GM23338 (cell line): ENCODE results near the gene GSS. TPM values are rescaled to one million over a fixed set of nuclear protein-coding genes. Genes with fewer than 3 reads are reported as not detected.

Source experiments
- ATAC-seq: fragments of 200-7000 bp; cut with Tn5 transposase; 3 replicates; pipeline ENCODE4 v1.9.1; 2020
- DNase-seq: peaks from one replicate; pipeline ENCODE4 v3.0.0-alpha.2; 2015; ENCODE audit warnings: low spot score
- H2AFZ ChIP-seq: fragments of 200-600 bp; sonication (generic); 2 replicates; pipeline ENCODE4 v1.8.0; 2016; ENCODE audit warnings: antibody characterized with exemption, mild to moderate bottlenecking, moderate library complexity
- H3F3A ChIP-seq: fragments of 200-600 bp; sonication (generic); replicated peaks from 2 replicates; pipeline ENCODE4 v1.8.0; 2017; ENCODE audit warnings: antibody characterized with exemption, mixed run types, low read depth
- H3K27ac ChIP-seq: fragments of 200-600 bp; sonication (generic); 2 replicates; pipeline ENCODE4 v1.6.1; 2016; ENCODE audit warnings: low read depth
- H3K27me3 ChIP-seq: fragments of 200-600 bp; sonication (generic); 2 replicates; pipeline ENCODE4 v1.8.0; 2016; ENCODE audit warnings: mild to moderate bottlenecking, mixed run types, moderate library complexity; ENCODE audit not compliant: insufficient read depth
- H3K36me3 ChIP-seq: fragments of 200-600 bp; sonication (generic); 2 replicates; pipeline ENCODE4 v1.8.0; 2016; ENCODE audit warnings: mild to moderate bottlenecking; ENCODE audit not compliant: insufficient read depth
- H3K4me1 ChIP-seq: fragments of 200-600 bp; sonication (generic); 2 replicates; pipeline ENCODE4 v1.8.0; 2016; ENCODE audit warnings: mild to moderate bottlenecking, moderate library complexity; ENCODE audit not compliant: insufficient read depth
- H3K4me2 ChIP-seq: fragments of 200-600 bp; sonication (generic); 2 replicates; pipeline ENCODE4 v1.7.1; 2017; ENCODE audit warnings: mixed run types
- H3K4me3 ChIP-seq: fragments of 200-600 bp; sonication (generic); 2 replicates; pipeline ENCODE4 v1.6.1; 2016; ENCODE audit warnings: mixed run types
- H3K79me2 ChIP-seq: fragments of 200-600 bp; sonication (generic); replicated peaks from 2 replicates; pipeline ENCODE4 v1.8.0; 2017; ENCODE audit warnings: mild to moderate bottlenecking; ENCODE audit not compliant: insufficient read depth
- H3K9me2 ChIP-seq: fragments of 200-600 bp; sonication (generic); 2 replicates; pipeline ENCODE4 v1.8.0; 2017; ENCODE audit not compliant: insufficient read depth
- H4K20me1 ChIP-seq: fragments of 200-600 bp; sonication (generic); replicated peaks from 2 replicates; pipeline ENCODE4 v1.8.0; 2017; ENCODE audit warnings: mild to moderate bottlenecking; ENCODE audit not compliant: insufficient read depth
- H3K27ac Mint-ChIP-seq: 2 replicates; pipeline ENCODE4 v1.8.0; 2020; ENCODE audit warnings: inconsistent platforms, mild to moderate bottlenecking, moderate library complexity, mixed read lengths
- H3K27me3 Mint-ChIP-seq: 3 replicates; pipeline ENCODE4 v1.8.0; 2022; ENCODE audit warnings: low read depth, mild to moderate bottlenecking, moderate library complexity, mixed read lengths, inconsistent platforms; ENCODE audit not compliant: insufficient read depth, poor library complexity
- H3K36me3 Mint-ChIP-seq: 3 replicates; pipeline ENCODE4 v1.8.0; 2021; ENCODE audit warnings: low read depth, mild to moderate bottlenecking, inconsistent platforms, moderate library complexity, mixed read lengths
- H3K4me1 Mint-ChIP-seq: 3 replicates; pipeline ENCODE4 v1.8.0; 2020; ENCODE audit warnings: mild to moderate bottlenecking, inconsistent platforms, mixed read lengths
- H3K4me3 Mint-ChIP-seq: 3 replicates; pipeline ENCODE4 v1.8.0; 2021; ENCODE audit warnings: moderate library complexity, mild to moderate bottlenecking, inconsistent platforms, mixed read lengths
- H3K9me3 Mint-ChIP-seq: 3 replicates; pipeline ENCODE4 v1.8.0; 2020; ENCODE audit warnings: moderate library complexity, mild to moderate bottlenecking, inconsistent platforms, mixed read lengths
- ETS1 ChIP-seq: IDR thresholded peaks from 2 replicates; pipeline ENCODE4 v1.6.1; 2016; ENCODE audit warnings: antibody characterized with exemption
- EZH2 ChIP-seq: fragments of 200-600 bp; sonication (generic); IDR thresholded peaks from one replicate; pipeline ENCODE4 v1.8.0; 2017; ENCODE audit warnings: antibody characterized with exemption, mild to moderate bottlenecking, low read depth; ENCODE audit not compliant: unreplicated experiment
- EZH2phosphoT487 ChIP-seq: fragments of 200-600 bp; sonication (generic); IDR thresholded peaks from one replicate; pipeline ENCODE4 v1.8.1; 2018; ENCODE audit warnings: antibody characterized with exemption; ENCODE audit not compliant: unreplicated experiment
- JUNB ChIP-seq: IDR thresholded peaks from one replicate; pipeline ENCODE4 v1.6.1; 2016; ENCODE audit warnings: antibody characterized with exemption; ENCODE audit not compliant: unreplicated experiment
- POLR2AphosphoS5 ChIP-seq: IDR thresholded peaks from 2 replicates; pipeline ENCODE4 v1.6.1; 2016; ENCODE audit warnings: antibody characterized with exemption, low read depth
- REST ChIP-seq: IDR thresholded peaks from one replicate; pipeline ENCODE4 v1.6.1; 2018; ENCODE audit warnings: antibody characterized with exemption; ENCODE audit not compliant: unreplicated experiment
- STAT1 ChIP-seq: IDR thresholded peaks from one replicate; pipeline ENCODE4 v1.6.1; 2016; ENCODE audit warnings: antibody characterized with exemption; ENCODE audit not compliant: unreplicated experiment
- ZNF114 ChIP-seq: fragments of 250-450 bp; sonication (Bioruptor Pico); IDR thresholded peaks from 2 replicates; pipeline ENCODE4 v1.5.0; 2020; ENCODE audit warnings: mild to moderate bottlenecking, moderate library complexity
- ZNF462 ChIP-seq: fragments of 250-450 bp; sonication (Bioruptor Pico); IDR thresholded peaks from 2 replicates; pipeline ENCODE4 v1.5.0; 2020; ENCODE audit warnings: mild to moderate bottlenecking, moderate library complexity
- polyA plus RNA-seq: library from polyadenylated mRNA; unstranded; fragments of >200 nt; fragmentation: Nextera tagmentation; extraction: Ambion mirVana; gene quantifications from 2 replicates; pipeline ENCODE4 v1.2.1, GENCODE V29; 2016
- total RNA-seq: library from RNA; depleted of rRNA; stranded (reverse); fragments of >200 nt; shearing (Covaris generic); gene quantifications from 2 replicates; pipeline ENCODE4 v1.2.3, GENCODE V29; 2014

GSS gene
- total and polyA plus RNA-seq, 2 experiments from 2014 or later, result 34.0 to 63.3 TPM

- TF ChIP-seq ZNF114 (CRISPR knock-in tag) (no peak), ETS1 (no peak), EZH2phosphoT487 (no peak), POLR2AphosphoS5 (no peak), JUNB (no peak), EZH2 (no peak), STAT1 (no peak)
Observed at GRCh38 chr20:34987288-34988190, 31.9 kb upstream of the GSS start (continued).

GRCh38 chr20:34986311-34987287 lies 31.0 kb upstream of the GSS start:
- Mint-ChIP-seq H3K4me1 (peaks cover 30% of the 10 kb centered on the region), H3K4me3 (no peak overlapping the region), H3K36me3 (no peaks in the 10 kb centered on the region), H3K9me3 (no peaks in the 10 kb centered on the region; the same call in 2 of the 3 replicates), H3K27me3 (peaks cover 24% of the 10 kb centered on the region), H3K27ac (no peak overlapping the region)
- Histone ChIP-seq H3K9me2 (no peaks in the 10 kb centered on the region), H3K79me2 (no peaks in the 10 kb centered on the region), H3K27ac (no peak overlapping the region), H3F3A (0 out of 2 replicates have a peak, but pooled peaks cover 2% of the 10 kb centered on the region), H3K4me2 (no peak overlapping the region), H3K27me3 (peaks cover 13% of the 10 kb centered on the region; the same call in 1 of the 2 replicates), H3K4me1 (peaks cover 28% of the 10 kb centered on the region), H3K4me3 (no peak overlapping the region), H3K36me3 (no peaks in the 10 kb centered on the region), H4K20me1 (no peaks in the 10 kb centered on the region; the same call in 1 of the 2 replicates), H2AFZ (no peak overlapping the region)
- no peak for ATAC-seq
- DNase-seq, result no peak
- no peak for TF ChIP-seq REST
- no peak for TF ChIP-seq ZNF462 (CRISPR knock-in tag)
- no peak for TF ChIP-seq JUNB
- no peak for TF ChIP-seq STAT1
- no peak for TF ChIP-seq ETS1
